HG03558 (cell line): ENCODE results near the gene KLHL30.

Source experiments
- ATAC-seq: cut with Tn5 transposase; IDR thresholded peaks from one replicate; pipeline ENCODE4 v1.9.1; 2021; ENCODE audit warnings: moderate number of reproducible peaks; ENCODE audit not compliant: unreplicated experiment; ENCODE audit errors: extremely low read depth

Gene KLHL30

DNA sequence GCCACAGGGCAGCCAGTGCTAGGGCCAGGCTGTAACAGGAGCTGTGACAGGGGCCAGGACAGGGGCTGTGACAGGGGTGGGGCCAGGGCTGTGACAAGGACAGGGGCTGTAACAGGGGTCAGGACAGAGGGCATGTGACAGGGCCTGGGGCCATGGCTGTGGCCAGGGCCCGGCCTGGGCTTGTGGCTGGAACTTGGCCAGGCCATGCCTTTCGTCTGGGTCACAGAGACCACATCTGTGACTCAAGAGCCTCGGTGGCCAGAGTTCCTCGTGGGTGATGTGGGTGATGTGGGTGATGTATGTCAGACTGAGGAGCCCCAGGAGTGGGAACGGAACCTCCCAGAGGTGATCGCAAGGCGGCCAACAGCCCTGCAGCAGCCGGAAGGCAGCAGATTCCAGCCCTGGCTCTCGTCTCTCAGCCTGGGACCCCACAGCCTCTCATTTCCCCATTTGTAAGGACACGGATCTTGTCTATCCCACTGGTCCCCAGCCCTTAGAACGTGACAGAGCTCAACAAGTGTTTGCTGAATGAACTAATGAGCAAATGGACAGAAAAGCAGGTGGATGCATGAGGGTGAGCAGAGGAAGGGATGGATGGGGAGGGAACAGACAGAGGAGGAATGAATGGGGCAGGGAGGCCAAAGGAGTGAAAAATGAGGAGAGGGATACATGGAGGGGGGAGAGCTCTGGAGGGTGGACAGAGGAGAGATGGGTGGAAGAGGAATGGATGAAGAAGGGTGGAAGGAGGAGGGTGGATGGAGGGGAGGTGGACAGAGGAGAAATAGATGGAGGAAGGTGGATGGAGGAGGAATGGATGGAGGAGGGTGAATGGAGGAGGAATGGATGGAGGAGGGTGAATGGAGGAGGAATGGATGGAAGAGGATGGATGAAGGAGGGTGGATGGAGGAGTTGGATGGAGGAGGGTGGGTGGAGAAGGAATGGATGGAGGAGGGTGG lies 21.0 kb upstream of the KLHL30 start:
- no peak for ATAC-seq

DNA sequence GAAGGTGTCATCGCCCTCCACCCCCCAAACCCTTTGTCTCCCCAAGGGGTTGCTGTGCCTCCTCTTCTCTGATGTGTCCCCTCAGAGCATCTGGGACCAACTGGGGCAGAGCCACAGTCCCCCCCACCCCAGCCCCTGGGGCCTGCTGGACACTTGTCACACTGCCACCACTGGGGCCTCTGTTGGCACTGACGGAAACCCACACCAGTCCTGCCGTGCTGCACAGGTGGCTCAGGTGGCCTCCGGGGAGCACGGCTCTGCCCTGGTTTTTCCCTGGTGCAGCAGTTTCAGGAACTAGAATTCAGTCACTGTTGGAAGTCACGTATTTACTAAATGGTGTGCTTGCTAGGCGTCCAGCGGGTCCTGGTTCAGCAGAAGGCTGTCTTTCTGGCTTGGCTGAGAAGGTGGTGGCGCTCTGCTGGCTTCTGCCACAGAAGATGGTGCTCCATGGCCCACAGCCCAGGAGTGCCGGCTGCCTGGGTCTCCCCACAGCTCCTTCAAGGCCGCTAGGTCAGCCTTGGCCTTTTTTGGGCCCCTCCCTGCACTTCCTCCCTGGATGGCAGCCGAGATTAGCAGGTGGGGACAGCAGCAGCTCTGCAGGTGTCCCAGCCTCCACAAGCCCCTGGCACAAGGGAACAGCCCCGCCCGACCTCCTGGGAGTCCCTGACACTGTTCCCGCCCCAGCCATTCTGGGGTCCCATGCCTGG lies 18.6 kb upstream of the KLHL30 start:
- no peak for ATAC-seq

DNA sequence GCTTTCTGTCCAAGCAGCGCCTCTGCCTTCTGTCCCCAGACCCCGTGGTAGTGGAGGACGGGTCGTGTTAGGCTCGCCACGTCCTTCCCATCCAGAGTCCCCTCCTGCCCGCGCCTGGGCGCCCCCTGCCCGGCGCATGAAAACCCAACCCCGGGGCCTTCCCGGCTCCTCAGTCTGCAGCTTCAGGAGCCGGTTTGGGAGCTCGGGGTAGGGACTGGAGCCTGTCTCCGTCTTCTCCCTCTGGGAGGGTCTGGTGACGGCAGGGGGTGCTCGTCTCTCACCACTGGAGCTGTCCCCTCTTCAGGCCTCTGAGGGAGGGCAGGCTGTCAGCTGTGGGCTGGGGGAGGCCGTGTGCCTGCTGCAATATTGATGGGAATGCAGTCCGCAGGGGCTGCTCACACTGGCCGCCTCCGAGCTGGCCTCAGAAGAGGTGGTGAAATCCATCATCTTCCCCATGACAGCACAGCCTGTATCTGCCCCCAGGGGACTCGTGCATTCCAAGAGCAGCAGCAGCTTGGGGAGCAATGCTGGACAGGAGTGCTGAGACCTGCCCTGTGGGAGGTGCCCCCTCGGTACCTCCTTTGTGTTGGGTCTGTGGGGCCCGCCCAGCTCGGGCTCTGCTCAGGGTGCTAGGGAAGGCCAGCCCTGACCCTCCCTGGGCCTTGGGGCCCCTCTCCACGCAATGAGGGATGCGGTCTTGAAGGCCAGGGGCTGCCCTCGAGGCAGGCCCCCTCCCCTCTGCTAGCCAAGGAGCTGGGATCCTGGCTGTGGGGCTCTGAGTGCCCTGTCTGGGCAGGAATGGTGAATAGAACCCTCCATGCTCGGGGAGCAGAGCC lies 17.8 kb upstream of the KLHL30 start:
- no peak for ATAC-seq

DNA sequence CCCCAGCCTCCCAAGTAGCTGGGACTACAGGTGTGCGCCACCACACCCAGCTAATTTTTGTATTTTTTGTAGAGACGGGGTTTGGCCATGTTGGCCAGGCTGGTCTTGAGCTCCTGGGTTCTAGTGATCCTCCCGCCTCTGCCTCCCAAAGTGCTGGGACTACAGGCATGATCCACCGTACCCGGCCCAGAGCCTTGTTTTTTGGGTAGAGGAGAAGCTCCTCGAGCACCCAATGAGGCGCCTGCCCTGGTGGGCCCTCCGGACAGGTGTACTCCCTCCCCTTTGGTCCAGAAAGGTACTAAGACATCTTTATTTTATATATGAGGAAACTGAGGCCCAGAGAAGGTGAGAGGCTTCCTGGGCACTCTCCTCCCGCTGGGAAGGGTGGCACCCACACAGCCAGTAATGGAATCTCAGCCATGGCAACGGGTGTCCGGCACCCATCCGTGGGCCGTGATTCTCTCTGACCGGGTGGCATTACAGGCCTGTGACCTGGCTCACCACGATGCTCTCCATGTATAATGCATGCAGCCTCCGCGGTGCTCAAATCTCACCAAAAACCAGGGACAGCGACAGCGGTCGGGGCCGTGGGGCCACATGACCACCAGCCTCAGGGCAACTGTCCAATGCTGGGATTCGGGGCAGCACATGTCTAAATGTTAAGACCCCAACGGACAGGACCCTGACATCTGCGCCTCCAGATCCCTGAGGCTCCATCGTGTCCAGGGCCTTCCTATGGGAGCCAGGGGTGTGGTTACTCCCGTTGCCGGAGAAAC lies 16.8 kb upstream of the KLHL30 start:
- no peak for ATAC-seq

DNA sequence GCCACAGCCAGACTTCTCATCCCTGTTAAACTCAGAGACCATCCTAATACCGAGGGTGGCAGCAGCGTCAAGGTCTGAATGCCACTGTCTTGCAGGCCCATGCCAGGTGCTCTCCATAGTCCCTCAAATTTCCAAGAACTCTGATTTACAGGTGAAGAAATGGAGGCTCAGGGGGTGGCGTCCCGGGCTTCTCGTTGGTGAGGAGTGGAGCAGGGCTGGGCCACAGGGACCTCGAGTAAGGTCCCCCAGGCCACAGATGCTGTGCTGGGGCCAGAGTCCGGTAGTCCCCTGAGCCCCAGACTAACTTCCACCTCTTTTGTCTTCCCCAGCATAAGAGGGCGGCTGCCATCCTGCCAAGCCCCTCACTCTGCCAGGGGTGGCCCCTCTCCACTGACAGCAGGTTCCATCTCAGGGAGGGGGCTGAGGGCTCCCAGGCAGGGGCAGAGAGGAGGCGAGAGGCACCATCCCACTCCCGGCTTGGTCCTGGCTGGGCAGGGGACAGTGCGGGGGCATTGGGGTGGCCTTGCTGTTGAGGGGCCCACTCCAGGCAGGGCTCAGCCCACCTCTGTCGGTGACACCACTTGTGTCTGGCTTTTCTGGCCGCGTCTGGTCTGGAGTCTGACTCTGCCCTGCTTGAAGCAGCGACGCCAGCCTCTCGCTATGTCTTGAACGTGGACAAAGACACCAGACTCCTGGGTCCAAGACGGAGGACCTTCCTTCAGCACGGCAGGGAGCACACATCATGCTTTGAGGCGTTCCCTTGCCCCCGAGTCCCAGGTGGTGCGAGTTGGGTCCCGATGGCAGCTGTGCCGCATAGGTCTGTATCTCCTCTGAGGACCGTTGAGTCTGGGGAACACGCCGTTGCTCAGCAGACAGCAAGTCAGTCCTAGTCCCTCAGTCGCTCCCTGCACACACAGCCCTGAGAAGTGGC lies 15.9 kb upstream of the KLHL30 start:
- no peak for ATAC-seq

DNA sequence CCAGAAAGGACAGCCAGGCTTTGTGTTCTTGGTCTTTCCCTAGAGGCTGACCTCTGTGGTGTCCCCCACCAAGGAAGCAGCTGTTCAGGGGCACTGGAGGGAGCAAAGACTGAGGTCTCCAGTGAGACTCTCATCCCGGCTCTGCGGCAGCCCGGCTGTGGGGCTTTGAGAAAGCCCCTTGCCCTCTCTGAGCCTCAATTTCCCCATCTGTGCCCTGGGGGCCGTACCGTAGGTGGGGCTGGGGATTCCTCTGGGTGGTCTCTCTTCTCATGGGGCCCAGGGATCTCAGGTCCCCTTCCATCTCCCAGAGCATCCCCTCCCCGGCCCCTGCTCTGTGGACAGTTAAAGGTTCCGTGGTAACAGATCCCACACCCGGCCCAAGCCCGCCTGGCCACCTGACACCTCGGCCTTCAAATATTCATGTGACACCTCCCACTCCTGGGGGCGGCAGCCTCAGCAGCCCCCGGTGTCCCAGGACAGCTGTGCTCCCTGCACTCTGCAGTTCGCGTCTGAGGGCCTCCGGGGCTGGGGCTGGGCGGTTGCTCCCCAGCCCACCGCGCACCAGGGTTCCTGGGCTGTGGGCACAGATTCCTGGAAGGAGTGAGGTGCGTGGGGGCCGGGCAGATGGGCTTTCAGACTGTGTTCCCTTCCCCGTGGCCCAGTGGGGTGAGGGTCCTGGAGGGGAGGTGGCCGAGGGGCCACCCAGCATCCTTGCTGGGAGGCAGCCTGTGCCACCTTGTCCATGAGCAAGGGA lies 15.1 kb upstream of the KLHL30 start:
- ATAC-seq = no peak

DNA sequence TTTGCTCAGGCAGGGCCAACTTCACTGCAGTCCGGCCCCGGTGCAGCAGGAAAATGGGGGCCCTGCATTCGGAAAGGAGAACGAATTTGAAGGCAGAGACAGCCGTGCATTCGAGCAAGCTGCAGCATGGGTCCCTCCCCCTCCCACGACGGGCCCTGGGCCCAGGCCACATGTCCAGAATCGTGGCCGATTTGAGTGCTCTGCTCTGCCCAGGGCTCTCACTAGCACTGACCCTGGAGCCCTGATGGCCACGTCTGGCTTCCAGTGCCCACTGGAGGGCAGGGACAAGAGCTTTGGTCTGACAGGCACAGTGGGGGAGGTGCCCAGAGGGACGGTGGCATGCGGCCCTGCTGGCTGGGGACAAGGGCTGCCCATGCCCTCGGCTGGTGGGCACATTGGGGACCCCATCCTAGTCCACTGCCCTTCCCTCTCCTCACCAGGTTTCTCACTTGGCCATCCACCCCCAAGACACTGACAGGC lies 14.4 kb upstream of the KLHL30 start:
- ATAC-seq = no peak

DNA sequence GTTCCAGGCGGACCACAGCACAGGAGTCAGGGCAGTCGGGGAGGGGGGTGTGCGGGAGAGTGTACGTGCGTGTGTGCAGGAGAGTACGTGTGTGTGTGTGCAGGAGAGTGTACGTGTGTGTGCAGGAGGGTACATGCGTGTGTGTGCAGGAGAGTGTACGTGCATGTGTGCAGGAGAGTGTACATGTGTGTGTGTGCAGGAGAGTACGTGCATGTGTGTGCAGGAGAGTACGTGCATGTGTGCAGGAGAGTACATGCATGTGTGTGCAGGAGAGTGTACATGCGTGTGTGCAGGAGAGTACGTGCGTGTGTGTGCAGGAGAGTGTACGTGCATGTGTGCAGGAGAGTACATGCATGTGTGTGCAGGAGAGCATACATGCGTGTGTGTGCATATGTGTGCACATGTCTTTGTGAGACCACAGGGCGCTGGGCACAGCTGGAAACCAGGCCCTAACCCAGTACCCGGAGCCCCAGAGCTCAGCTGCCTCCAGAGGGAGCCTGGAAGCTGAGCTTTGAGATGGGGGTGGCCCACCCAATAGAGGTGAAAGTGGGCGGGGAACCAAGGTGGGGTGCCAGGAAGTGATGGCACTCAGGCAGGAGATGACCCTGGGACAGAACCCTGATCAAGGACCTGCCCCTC lies 13.9 kb upstream of the KLHL30 start:
- no peak for ATAC-seq

DNA sequence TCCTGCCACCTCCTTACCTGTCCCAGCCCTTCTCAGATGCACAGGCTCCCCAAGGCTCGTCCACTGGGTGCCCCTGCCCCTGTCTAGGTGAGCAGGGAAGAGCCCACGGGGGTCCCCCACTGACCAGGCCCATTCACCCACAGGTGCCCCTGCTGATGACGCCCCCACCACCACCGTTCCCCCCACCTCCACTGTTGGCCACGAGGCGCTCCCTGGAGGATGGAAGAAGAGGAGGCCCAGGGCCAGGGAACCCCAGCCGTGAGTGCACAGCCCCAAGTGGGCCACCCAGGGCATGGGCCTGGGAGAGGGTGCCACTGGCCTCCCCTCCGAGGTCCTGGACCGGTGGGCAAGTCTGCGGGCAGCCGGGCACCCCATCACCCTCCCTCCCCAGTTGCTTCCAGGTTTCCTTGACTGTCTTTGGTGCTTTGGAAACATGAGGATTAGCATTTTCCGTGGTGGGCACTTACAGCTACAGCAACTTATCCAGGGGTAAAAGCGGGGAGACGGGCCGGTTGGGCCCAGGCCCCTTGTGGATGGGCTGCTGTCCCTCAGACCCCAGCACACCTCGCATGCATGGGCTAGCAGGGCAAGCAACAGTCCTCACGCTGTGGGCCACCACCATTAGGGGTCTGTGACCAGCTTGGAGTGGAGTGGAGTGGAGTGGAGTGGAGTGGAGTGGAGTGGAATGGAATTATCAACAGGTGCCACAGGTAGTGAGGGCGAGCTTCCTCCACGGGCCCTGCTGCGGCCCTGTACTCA lies 13.2 kb upstream of the KLHL30 start:
- no peak for ATAC-seq

DNA sequence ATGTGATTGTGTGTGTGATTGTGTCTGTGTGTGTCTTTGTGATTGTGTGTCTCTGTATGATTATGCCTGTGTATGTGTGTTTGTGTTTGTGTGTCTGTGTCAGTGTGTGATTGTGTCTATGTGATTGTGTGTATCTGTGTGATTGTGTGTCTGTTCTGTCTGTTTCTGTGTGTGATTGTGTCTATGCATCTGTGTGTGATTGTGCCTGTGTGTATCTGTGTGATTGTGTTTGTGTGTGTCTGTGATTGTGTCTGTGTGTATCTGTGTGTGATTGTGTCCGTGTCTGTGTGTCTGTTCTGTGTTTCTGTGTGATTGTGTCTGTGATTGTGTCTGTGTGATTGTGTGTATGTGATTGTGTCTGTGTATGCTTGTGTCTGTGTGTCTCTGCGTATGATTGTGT lies 12.1 kb upstream of the KLHL30 start:
- no peak for ATAC-seq

DNA sequence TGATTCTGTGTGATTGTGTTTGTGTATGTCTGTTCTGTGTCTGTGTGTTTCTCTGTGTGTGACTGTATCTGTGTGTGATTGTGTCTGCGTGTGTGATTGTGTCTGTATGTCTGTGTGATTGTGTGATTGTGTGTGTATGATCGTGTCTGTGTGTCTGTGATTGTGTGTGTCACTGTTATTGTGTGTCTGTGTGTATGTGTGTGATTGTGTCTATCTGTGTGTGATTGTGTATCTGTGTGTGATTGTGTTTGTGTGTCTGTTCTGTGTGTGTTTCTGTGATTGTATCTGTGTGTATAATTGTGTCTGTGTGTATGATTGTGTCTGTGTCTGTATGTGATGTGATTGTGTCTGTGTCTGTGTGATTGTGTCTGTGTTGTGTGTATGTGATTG lies 11.7 kb upstream of the KLHL30 start:
- no peak for ATAC-seq

DNA sequence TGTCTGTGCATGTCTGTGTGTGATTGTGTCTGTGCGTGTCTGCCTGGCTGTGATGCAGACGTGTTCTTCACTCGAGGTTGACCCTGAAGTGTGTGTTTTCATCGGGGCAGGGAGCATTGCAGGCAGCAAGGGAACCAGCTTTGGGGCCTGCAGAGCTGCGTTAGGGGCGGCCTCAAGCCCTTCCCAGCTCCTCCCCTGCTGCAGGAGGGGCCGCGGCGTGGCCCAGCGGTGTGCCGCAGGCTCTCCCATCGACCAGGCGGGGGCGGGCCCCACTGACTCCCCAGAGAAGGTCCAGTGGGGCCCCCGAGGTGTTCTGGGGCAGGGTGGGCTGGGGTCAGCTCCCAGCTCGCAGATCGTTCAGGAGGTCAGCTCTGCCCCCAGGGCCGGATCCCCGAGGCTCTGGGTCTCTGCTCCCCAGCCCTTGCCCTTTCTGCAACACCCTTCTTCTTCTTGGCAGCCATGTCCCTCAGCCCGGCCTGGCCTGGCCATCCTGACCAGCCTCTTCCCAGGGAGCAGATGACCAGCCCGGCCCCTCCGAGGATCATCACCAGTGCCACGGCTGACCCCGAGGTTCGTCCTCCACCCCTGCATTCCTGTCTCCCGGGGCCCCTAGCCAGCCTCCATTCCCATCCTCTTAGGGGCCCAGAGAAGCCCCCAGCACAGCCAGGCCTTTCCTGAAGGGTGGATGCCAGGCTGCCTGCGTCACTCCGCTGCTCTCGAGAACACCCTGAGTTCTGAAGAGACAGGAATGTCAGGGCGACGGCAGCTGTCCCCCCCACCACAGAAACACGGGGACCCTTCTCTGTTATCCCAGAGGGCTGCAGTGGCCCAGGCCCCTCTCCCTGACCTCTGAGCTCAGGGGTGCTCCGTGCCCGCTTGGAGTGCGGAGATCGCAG lies 11.1 kb upstream of the KLHL30 start:
- ATAC-seq = no peak

DNA sequence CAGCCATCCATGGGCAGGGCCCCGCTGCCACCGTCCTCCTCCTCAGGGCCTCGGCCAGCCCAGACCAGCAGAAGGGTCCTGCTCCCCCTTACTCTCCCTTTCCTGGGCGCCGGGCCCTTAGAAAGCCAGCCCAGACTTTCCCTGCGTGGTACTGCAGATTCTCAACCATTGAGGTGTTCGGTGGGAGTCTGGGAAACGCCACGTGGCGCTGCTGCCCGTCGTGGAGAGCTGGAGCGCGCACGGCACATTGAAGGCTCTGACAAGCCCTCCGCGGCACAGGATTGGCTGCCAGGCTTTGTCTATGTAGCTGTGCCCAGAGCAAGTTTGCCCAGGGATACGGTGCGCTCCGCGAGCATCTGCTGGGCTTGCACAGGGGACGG lies 10.4 kb upstream of the KLHL30 start:
- no peak for ATAC-seq

DNA sequence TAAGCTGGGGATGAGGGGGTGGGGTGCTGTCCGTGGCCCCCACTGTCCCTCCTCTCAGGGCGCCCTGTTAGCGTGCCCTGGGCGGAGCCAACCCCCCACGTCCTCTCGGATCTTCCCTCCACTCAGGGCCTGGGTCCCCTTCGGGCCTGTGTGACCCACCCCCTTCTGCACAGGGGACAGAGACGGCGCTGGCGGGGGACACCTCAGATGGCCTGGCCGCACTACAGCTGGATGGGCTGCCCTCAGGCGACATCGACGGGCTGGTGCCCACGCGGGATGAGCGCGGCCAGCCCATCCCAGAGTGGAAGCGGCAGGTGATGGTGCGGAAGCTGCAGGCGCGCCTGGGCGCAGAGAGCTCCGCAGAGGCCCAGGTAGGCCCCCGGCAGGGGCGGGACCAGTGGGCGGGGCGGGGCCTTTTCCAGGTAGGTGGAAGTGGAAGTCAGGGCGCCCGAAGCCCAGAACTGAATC lies 9.9 kb upstream of the KLHL30 start:
- ATAC-seq = no peak

DNA sequence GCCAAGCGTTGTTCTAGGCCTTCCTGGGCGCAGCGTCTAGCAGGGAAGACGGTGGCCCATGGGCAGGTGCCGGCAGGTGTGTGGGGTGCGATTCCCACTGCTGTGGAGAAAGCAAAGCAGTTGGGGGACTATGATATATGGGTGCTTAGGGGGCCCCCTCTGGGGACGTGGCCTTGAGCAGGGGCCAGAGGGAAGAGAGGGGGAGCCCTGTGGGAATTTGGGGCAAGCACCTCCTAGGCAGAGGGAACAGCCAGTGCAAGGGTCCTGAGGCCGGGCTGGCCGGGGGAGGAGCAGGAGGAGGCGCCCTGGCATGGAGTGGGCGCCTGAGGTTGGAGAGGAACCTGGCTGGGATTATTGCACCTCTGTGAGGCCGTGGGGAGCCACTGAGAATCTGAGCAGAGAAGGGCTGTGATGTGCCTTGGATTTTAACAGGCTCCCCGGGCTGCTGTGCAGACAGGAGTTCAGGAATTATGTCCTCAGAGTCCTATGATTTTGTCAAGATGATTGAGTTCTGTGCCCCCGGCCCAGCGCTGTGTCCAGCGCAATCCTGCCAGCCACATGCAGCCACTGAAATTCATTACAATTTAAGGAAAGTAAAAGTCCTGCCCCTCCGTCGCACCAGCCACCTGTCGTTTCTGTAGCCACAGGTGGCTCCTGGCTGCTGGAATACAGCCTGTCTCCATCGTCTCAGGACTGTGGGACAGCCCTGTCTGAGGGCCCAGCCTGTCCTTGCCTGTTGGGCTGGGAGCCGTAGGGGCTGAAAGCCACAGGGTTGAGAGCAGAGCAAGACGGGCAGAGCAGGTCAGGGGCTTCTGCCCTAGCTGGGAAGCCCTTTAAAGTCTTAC lies 9.1 kb upstream of the KLHL30 start:
- no peak for ATAC-seq
